ENCODE measurements around the gene DNAJC5G.

GRCh38 chr2:27313882-27314645 lies 38.8 kb downstream of the DNAJC5G start:
- TF ChIP-seq CTCF (IDR thresholded peaks at IDR 0.05) (no peak), EZH2 (IDR thresholded peaks at IDR 0.05; ENCODE audit: borderline replicate concordance, insufficient read depth, low read depth, low read length, poor library complexity, severe bottlenecking) (no peak)

Measured in B cell (primary cell).